ENCODE data around the gene UPK3B. TPM values are rescaled to one million over a fixed set of nuclear protein-coding genes. Genes with fewer than 3 reads are reported as not detected.
"Not testable (repeated sequence)": the region's sequence is repeated elsewhere in the genome, so short reads cannot be mapped to it uniquely, and the experiment has no call there.

The UPK3B gene
- total RNA-seq, 4 donors from 2014 or later = 9.2 to 34.9 (median 23.8) TPM

DNA sequence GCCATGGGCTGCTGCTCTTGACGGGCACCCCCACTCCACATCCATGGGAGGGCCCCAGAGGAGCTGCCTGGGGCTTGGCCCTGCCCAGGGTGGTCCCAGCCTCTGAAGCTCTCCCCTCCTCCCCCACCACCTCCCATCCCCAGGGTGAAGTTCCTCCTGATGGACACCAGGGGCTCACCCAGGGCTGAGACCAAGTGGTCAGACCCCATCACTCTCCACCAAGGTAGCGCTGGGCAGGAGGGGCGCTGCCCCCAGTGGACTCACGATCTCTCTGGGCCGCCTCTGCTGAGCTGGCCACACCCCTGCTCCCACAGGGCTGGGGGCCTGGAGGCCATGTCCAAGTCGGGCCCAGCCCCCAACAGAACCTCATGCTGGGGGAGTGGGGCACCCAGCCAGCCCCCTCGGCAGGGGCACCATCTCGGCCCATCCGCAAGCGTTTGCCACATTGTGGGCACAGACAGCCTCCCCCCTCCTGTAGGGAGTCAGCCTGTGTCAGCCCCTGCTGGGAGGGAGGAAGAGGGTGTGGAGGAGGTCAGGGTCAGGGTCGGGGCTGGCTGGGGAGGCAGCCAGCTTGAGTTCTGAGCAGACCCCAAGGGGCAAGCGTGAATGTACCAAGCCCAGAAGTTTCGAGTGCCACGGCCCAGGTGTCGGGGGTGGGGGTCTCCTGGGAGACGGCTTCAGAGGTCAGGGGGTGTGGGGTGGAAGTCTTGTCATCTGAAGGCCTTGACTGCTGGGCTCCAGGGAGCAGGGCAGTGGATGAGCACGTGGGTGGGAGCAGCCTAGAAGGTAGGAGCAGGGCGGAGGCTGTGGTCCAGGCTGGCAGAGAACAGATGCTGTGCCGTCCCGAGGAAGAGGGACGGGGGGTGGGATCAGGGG lies 2.8 kb downstream of the UPK3B start:
- TF ChIP-seq CTCF (IDR thresholded peaks at IDR 0.05) (peak in 3 of 6 experiments; percentile 7 to 36 (median 10)), POLR2A (IDR thresholded peaks at IDR 0.05) (no peak)
- Histone ChIP-seq H3K9me3 (no peaks in the 10 kb centered on the region), H3K4me1 (peaks cover 13 to 44% (median 20%) of the 10 kb centered on the region in 3 donors), H3K27me3 (peaks cover 0 to 5% (median 0%) of the 10 kb centered on the region in 4 donors), H3K36me3 (peaks cover 0 to under 1% (median 0%) of the 10 kb centered on the region in 3 donors), H3K4me3 (no peak overlapping the region), H3K27ac (peak overlapping the region in 2 of 4 donors; percentile 5 to 47)
- DNase-seq = no peak
- intact Hi-C loops (cut with DNase I) = no loop called here
- WGBS, 2 donors = 51 to 65% methylated on average over 5 to 7 of the region's 21 CpGs

- intact Hi-C loops (cut with DNase I) = no loop called here
- 84 to 88% methylated on average over 12 to 14 of the region's 29 CpGs for WGBS, 2 donors
- DNase-seq = no peak
- H3K27ac ChIP-seq = no peak overlapping the region
- H3K27me3 ChIP-seq = peaks cover 0 to 5% (median 0%) of the 10 kb centered on the region in 4 donors
- H3K4me1 ChIP-seq = peaks cover 13 to 44% (median 20%) of the 10 kb centered on the region in 3 donors
- no peak for TF ChIP-seq POLR2A (IDR thresholded peaks at IDR 0.05)
- TF ChIP-seq CTCF (IDR thresholded peaks at IDR 0.05) = no peak
- no peaks in the 10 kb centered on the region for H3K9me3 ChIP-seq
- no peaks in the 10 kb centered on the region for H3K36me3 ChIP-seq
- H3K4me3 ChIP-seq = no peak overlapping the region
Measured at GRCh38 chr7:76513817-76514799, 3.8 kb downstream of the UPK3B start.

- Histone ChIP-seq H3K9me3 (no peaks in the 10 kb centered on the region), H3K36me3 (no peaks in the 10 kb centered on the region), H3K4me3 (no peak overlapping the region), H3K27me3 (peaks cover 0 to 5% (median 0%) of the 10 kb centered on the region in 4 donors), H3K27ac (no peak overlapping the region), H3K4me1 (peaks cover 7 to 40% (median 13%) of the 10 kb centered on the region in 3 donors)
- 84 to 90% methylated on average over 6 to 8 of the region's 16 CpGs for WGBS, 2 donors
- intact Hi-C loops (cut with DNase I) = no loop called here
- no peak for DNase-seq
- TF ChIP-seq CTCF (IDR thresholded peaks at IDR 0.05) (no peak), POLR2A (IDR thresholded peaks at IDR 0.05) (no peak)
Measured at GRCh38 chr7:76514926-76515771, 4.8 kb downstream of the UPK3B start.

DNA sequence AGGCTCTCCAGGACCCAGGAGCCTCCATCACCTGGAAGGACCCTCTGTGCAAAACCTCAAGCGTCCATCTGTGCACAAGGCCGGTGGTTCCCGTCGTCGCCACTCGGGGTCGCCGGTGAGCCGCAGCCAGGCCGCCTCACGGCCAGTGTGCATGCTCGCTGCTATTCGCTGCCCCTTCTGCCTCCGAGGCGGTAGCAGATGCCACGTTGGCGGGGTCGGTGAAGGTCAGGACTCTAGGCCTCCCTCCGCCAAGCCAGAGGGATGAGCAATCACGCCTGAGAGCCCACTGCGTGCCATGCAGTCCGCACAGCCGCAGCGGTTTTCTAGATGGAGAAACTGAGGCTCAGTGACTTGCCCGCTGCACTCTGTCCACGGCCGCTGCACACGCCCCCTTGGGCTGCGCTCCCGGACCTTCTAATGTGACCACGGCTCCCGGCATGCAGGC lies 5.7 kb downstream of the UPK3B start:
- TF ChIP-seq POLR2A (IDR thresholded peaks at IDR 0.05) (no peak), CTCF (IDR thresholded peaks at IDR 0.05) (peak in 3 of 6 experiments; percentile 60 to 71 (median 62))
- no CpG with 5 or more reads among the region's 32 CpGs for WGBS, 2 donors

GRCh38 chr7:76516932-76517331 lies 6.6 kb downstream of the UPK3B start:
- intact Hi-C loops (cut with DNase I) = not testable (repeated sequence)

More for the DNA sequence above, 5.7 kb downstream of the UPK3B start:
- Histone ChIP-seq H3K4me3 (no peak overlapping the region), H3K36me3 (no peaks in the 10 kb centered on the region), H3K27me3 (peaks cover 0 to 5% (median 0%) of the 10 kb centered on the region in 4 donors), H3K4me1 (peaks cover 3 to 34% (median 8%) of the 10 kb centered on the region in 3 donors), H3K27ac (no peak overlapping the region), H3K9me3 (no peaks in the 10 kb centered on the region)
- intact Hi-C loops (cut with DNase I) = no loop called here
- DNase-seq = no peak

GRCh38 chr7:76526183-76526582 lies 15.8 kb downstream of the UPK3B start:
- H3K4me3 ChIP-seq; H3K36me3 ChIP-seq; H3K27ac ChIP-seq; H3K27me3 ChIP-seq; DNase-seq; intact Hi-C loops (cut with DNase I); H3K9me3 ChIP-seq; H3K4me1 ChIP-seq: not testable (repeated sequence)
- no CpG with 5 or more reads among the region's 4 CpGs for WGBS, 2 donors

More at GRCh38 chr7:76516932-76517331, 6.6 kb downstream of the UPK3B start:
- DNase-seq, H3K27ac ChIP-seq, H3K4me3 ChIP-seq, H3K36me3 ChIP-seq, H3K9me3 ChIP-seq, H3K27me3 ChIP-seq: not testable (repeated sequence)
- peaks cover 3 to 26% (median 8%) of the 10 kb centered on the region in 3 donors for H3K4me1 ChIP-seq
- WGBS, 2 donors = no CpG with 5 or more reads among the region's 6 CpGs

- H3K27ac ChIP-seq; intact Hi-C loops (cut with DNase I); H3K9me3 ChIP-seq; H3K4me1 ChIP-seq; H3K36me3 ChIP-seq; DNase-seq; H3K4me3 ChIP-seq; H3K27me3 ChIP-seq: not testable (repeated sequence)
- 72% methylated on average over 2 of the region's 2 CpGs; no CpG with 5 or more reads in 1 of the 2 donors for WGBS, 2 donors
Measured at GRCh38 chr7:76531643-76532042, 21.3 kb downstream of the UPK3B start.
